Psoas muscle (tissue), 8 donors: Measurements from ENCODE around the gene MDM1. TPM values are rescaled to one million over a fixed set of nuclear protein-coding genes. Genes with fewer than 3 reads are reported as not detected.

Experiments used
- ATAC-seq, 4 donors: fragments of 200-7000 bp; cut with Tn5 transposase; one replicate each; pipeline ENCODE4 v1.9.1; 2020; ENCODE audit warnings: moderate library complexity in 3 of 4, mild to moderate bottlenecking in 2 of 4
- DNase-seq, 2 donors: peaks; one replicate each; pipeline ENCODE4 v3.0.0-alpha.2; 2020
- H3K27ac ChIP-seq: fragments of 200-600 bp; one replicate; pipeline ENCODE4 v1.8.0; 2022
- H3K27me3 ChIP-seq, 3 donors: fragments of 200-600 bp in 1 of 3; one replicate each; pipeline versions ENCODE4 v1.6.1 to v1.8.0; 2013 to 2022; ENCODE audit warnings: low read length in 2 of 3, mild to moderate bottlenecking in 2 of 3, moderate library complexity in 1 of 3; ENCODE audit not compliant: insufficient read depth in 3 of 3
- H3K36me3 ChIP-seq, 2 donors: fragments of 200-600 bp in 1 of 2; one replicate each; pipeline versions ENCODE4 v1.6.1 to v1.8.0; 2013 to 2022; ENCODE audit warnings: low read depth in 1 of 2, mild to moderate bottlenecking in 1 of 2, moderate library complexity in 1 of 2; ENCODE audit not compliant: insufficient read depth in 1 of 2
- H3K4me1 ChIP-seq: fragments of 200-600 bp; one replicate; pipeline ENCODE4 v1.8.0; 2022
- H3K4me3 ChIP-seq: fragments of 200-600 bp; one replicate; pipeline ENCODE4 v1.8.0; 2022; ENCODE audit warnings: mild to moderate bottlenecking
- H3K9me3 ChIP-seq: fragments of 200-600 bp; one replicate; pipeline ENCODE4 v1.8.0; 2022
- CTCF ChIP-seq: fragments of 200-600 bp; IDR thresholded peaks from one replicate; pipeline ENCODE4 v1.8.0; 2022; ENCODE audit warnings: antibody characterized with exemption
- WGBS, 3 donors: extraction: QIAGEN DNeasy Blood & Tissue Kit; methylation state at CpG; one replicate each; pipeline versions ENCODE4 v1.1.6 to v1.1.7; 2013; 5-methylcytosine and 5-hydroxymethylcytosine counted together
- intact Hi-C, 2 donors: fragments of 100-400 bp; cut with DNase I; formaldehyde crosslinking; loops; one replicate each; pipeline versions ENCODE4 v1.11.0 to v1.14.2; 2022
- long read RNA-seq, 2 donors: library from polyadenylated mRNA; unstranded; transcript quantifications; one replicate each; pipeline ENCODE4 v2.0.0, GENCODE V29; 2021
- polyA plus RNA-seq, 3 donors: library from polyadenylated mRNA; stranded (reverse); fragments of 200-250 nt; gene quantifications; one replicate each; pipeline ENCODE4 v1.2.3, GENCODE V29; 2013
- total RNA-seq, 4 donors: library from RNA; stranded (reverse); fragmentation: NEBNext Ultra II Directional in 2 of 4; extraction: Animal tissue kit (Norgen Biotek cat#: 25700) in 2 of 4; gene quantifications; one replicate each; pipeline versions ENCODE4 v1.2.1 to v1.2.4, GENCODE V29; 2021 to 2023
- donor health status: healthy with polysubstance abuse.
- donor health status: DM: no; HTN: no; CAD: no; lungs with moderate emphysema.
- donor health status: Bipolar disorder and iron deficiency.
- donor health status: healthy.
- donor health status: DM: yes; HTN: yes; CAD: no.
- donor health status: DM: no; HTN: no; CAD: no.
- donor health status: DM: no; HTN: no; CAD: no.
- donor health status: DM: yes; HTN: yes; CAD: no.

MDM1 gene
- 1 to 10 TPM; 1.7 to 3.5 (median 2.8) TPM for total RNA-seq
- 1 to 10 TPM; 3.6 to 9.8 (median 3.6) TPM for polyA plus RNA-seq
- long read RNA-seq, donor 1, partial matches to known transcripts, result 0 of 2 reads
- long read RNA-seq, donor 1, other reads (novel, unspliced or antisense), result 1 of 2 reads
- long read RNA-seq, donor 2, partial matches to known transcripts, result 0 of 1 reads
- long read RNA-seq, donor 2, other reads (novel, unspliced or antisense), result 0 of 1 reads

- peaks cover 5% of the 10 kb centered on the region for H3K4me1 ChIP-seq
- peak within 1 kb of the TSS; percentile 83 for H3K4me3 ChIP-seq
- TF ChIP-seq CTCF, result no peak
- ATAC-seq (peak; percentile 99 to 100 (median 99)), DNase-seq (peak; percentile 96 to 97)
- intact Hi-C loops, result no loop called here
- H3K27me3 ChIP-seq, result no peaks in the 10 kb centered on the region
- H3K36me3 ChIP-seq, result peaks cover 0 to 3% of the 10 kb centered on the region in 2 donors
- H3K9me3 ChIP-seq, result no peaks in the 10 kb centered on the region
- H3K27ac ChIP-seq, result peak within 1 kb of the TSS; percentile 44
- WGBS, 3 donors, result 0 to 1% (median 1%) methylated on average over 47 to 59 of the region's 59 CpGs
These were observed at the start of gene MDM1 for GRCh38 chr12:68331869-68332727. TSS of gene MDM1 (minus strand) at chr12:68332362. CDS start at chr12:68332245, 117 bp downstream.

- peaks cover 28% of the 10 kb centered on the region for H3K4me1 ChIP-seq
- TF ChIP-seq CTCF, result no peak
- H3K9me3 ChIP-seq, result no peaks in the 10 kb centered on the region
- intact Hi-C loops, result no loop called here
- DNase-seq (no peak), ATAC-seq (no peak)
- H3K4me3 ChIP-seq, result no peak overlapping the region
- H3K36me3 ChIP-seq, result no peaks in the 10 kb centered on the region
- H3K27me3 ChIP-seq, result no peaks in the 10 kb centered on the region
- 81 to 83% (median 81%) methylated on average over 6 of the region's 6 CpGs for WGBS, 3 donors
- no peak overlapping the region for H3K27ac ChIP-seq
These were observed 49.5 kb upstream of the MDM1 start for GRCh38 chr12:68381476-68382219.

DNA sequence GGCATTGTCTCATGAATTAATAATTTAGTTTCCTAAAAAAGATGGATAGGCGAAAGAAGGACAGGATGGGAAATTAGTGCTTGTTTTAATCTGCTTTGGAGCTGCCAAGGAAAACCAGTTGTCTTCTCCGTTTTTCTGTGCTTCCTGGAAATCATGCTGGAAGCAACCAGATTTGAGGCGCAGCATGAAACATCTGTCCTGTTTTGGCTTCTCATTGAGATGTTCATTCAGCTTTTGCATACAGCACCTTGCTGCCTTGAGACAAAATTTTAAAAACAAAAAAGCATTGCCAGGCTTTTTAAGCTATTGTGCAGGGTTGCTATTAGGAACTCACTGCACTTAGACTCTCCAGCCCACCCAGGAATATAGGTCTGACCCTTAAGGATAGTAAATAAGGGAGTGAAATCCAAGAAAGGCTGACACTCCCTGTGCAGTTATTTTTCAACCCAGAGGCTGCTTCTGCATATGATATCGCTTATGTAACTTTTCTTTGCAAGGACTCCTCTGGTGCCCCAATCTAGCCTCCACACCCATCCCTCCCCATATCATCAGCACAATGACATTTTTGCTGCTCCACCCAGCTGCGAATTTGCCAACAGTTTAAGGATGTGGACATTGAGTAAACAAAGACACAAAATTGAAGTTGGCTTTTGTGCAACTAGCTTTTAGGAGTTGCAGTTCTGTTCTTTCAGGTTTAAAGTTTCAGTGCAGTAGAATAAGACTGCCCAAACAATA lies 46.9 kb upstream of the MDM1 start:
- no peak for TF ChIP-seq CTCF
- H3K4me1 ChIP-seq, result peaks cover 41% of the 10 kb centered on the region
- H3K9me3 ChIP-seq, result no peaks in the 10 kb centered on the region
- no peak for ATAC-seq
- no peak overlapping the region for H3K27ac ChIP-seq
- DNase-seq, result no peak
- WGBS, 3 donors, result 34 to 42% (median 42%) methylated on average over 5 of the region's 5 CpGs
- no peak overlapping the region for H3K4me3 ChIP-seq
- H3K27me3 ChIP-seq, result no peaks in the 10 kb centered on the region
- H3K36me3 ChIP-seq, result no peaks in the 10 kb centered on the region
- intact Hi-C loops, result loop anchor here in 1 of 2 donors (10.0 kb wide), 1 partner anchor 236 kb away; the partner anchor contains the start of gene RAP1B

- TF ChIP-seq CTCF, result no peak
- Histone ChIP-seq H3K36me3 (no peaks in the 10 kb centered on the region), H3K4me1 (peaks cover 47% of the 10 kb centered on the region), H3K27me3 (no peaks in the 10 kb centered on the region), H3K4me3 (no peak overlapping the region), H3K9me3 (no peaks in the 10 kb centered on the region), H3K27ac (no peak overlapping the region)
- no peak for ATAC-seq
- 67 to 84% (median 83%) methylated on average over 3 of the region's 3 CpGs for WGBS, 3 donors
- DNase-seq, result no peak
- intact Hi-C loops, result loop anchor here in 1 of 2 donors (10.0 kb wide), 1 partner anchor 237 kb away; the partner anchor contains the start of gene RAP1B
These were observed 45.7 kb upstream of the MDM1 start for GRCh38 chr12:68377881-68378280.
